ENCODE data around the gene PLCB1. TPM values are rescaled to one million over a fixed set of nuclear protein-coding genes. Genes with fewer than 3 reads are reported as not detected.

Gene PLCB1
- total RNA-seq, 2 experiments from 2014 or later: 0.63 to 1.5 TPM

DNA sequence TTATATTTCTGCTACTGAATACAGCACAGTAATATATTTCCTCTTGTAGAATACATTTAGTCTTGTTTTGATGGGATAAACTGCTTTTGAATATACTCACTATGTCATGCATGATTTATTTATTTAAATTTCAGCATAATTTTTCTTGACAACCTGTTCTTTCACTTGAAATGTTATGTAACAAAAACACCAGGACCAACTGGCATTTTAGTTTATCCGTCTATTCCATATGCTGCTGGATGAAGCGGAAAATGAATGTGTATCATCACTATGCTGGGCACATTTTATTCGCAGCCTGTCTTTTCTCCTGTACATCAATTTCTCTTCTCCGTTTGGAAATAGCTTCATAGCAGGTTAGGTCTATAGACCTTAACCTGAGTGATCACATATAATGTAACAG lies 730.0 kb downstream of the PLCB1 start:
- CTCF ChIA-PET: no interaction called here
- DNase-seq: no peak
- no peak overlapping the region for H3K4me3 Mint-ChIP-seq

DNA sequence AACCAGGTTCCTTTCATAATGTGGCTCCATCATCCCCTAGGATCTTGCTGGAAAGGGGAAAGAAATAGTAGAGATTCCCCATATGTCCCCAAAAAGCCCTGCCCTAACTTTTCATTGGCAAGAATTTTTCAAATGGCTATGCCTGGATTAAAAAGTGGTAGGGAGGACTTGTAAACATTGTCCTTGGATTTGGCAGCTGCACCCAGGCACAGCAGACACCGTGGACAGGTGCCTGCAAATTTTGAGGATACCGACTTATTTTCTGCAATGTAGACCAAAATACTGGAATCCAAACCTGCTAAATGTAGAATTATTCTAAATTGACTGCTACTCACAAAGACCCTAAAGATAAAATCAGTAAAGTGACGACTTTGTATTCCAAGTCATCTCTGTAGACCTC lies 733.6 kb downstream of the PLCB1 start:
- H3K9me3 Mint-ChIP-seq (ENCODE audit: insufficient read depth): no peaks in the 10 kb centered on the region
- POLR2A ChIA-PET: no interaction called here
- no peak overlapping the region for H3K4me3 Mint-ChIP-seq
- no peaks in the 10 kb centered on the region for H3K36me3 Mint-ChIP-seq (ENCODE audit: low read depth)
- H3K27ac Mint-ChIP-seq: no peak overlapping the region
- H3K4me1 Mint-ChIP-seq (ENCODE audit: low read depth): no peaks in the 10 kb centered on the region
- no peaks in the 10 kb centered on the region for H3K27me3 Mint-ChIP-seq (ENCODE audit: low read depth)
- DNase-seq: no peak
- no peak for ATAC-seq
- CTCF ChIA-PET: no interaction called here

More for the DNA sequence above, 730.0 kb downstream of the PLCB1 start:
- Mint-ChIP-seq H3K27ac (no peak overlapping the region), H3K9me3 (ENCODE audit: insufficient read depth) (no peaks in the 10 kb centered on the region), H3K4me1 (ENCODE audit: low read depth) (no peaks in the 10 kb centered on the region), H3K36me3 (ENCODE audit: low read depth) (no peaks in the 10 kb centered on the region), H3K27me3 (ENCODE audit: low read depth) (no peaks in the 10 kb centered on the region)
- ATAC-seq: no peak
- POLR2A ChIA-PET: no interaction called here

DNA sequence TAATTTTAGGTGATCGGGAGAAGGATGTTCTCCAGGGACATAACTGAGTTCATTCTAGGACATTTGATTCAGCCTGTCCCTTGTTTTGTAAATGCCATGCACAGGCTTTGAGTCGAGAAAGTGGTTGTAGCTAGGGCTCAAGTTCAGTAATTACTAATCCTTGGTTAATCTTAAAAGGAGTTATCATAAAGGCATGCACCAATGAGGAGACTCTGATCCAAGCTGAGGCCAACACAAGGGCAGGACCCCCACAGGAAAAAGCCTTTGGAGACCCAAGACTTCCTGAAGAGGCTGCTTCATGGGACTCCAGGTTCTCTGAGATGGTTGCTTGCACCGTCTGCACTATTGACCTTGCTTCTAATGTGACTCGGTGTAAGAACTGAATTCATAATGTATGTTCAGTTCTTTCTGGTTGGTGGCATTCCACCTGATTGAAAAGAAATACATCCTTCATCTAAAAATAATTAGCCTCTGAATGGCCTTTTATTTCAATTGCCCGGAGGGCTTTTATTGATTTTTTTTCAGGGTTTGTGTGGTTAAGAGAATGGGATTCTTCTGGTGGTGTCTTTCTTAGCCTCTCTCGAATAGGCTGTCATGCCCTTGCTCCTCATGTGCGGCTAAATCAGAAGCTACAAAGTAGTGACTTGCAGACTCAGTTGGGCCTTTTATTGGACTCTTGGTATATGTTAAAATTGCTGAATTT lies 735.1 kb downstream of the PLCB1 start:
- no peaks in the 10 kb centered on the region for H3K4me1 Mint-ChIP-seq (ENCODE audit: low read depth)
- no peak overlapping the region for H3K27ac Mint-ChIP-seq
- no peaks in the 10 kb centered on the region for H3K27me3 Mint-ChIP-seq (ENCODE audit: low read depth)
- ChIA-PET CTCF (no interaction called here), POLR2A (no interaction called here)
- no peak for ATAC-seq
- no peak overlapping the region for H3K4me3 Mint-ChIP-seq
- DNase-seq: no peak
- H3K36me3 Mint-ChIP-seq (ENCODE audit: low read depth): no peaks in the 10 kb centered on the region
- no peaks in the 10 kb centered on the region for H3K9me3 Mint-ChIP-seq (ENCODE audit: insufficient read depth)

DNA sequence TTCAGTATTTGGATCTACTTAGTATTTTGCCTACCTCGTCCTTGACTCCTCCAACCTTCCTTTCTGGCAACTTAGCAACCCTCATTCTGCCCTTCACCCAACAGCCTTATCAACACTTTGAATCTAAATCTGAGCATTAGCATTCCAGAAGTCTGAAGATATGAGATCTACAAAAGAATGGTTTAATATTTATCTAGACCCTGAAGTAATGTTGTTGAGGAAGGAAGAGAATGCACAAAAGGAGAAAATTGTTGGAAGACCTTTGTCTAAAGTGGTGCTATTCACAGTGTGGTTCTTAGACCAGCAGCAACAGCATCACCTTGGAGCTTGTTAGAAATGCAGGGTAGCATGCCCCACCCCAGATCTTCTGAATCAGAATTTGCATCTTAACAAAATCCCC lies 738.6 kb downstream of the PLCB1 start:
- Mint-ChIP-seq H3K4me3 (no peak overlapping the region), H3K27me3 (ENCODE audit: low read depth) (no peaks in the 10 kb centered on the region), H3K9me3 (ENCODE audit: insufficient read depth) (no peaks in the 10 kb centered on the region), H3K4me1 (ENCODE audit: low read depth) (no peaks in the 10 kb centered on the region), H3K36me3 (ENCODE audit: low read depth) (no peaks in the 10 kb centered on the region), H3K27ac (no peak overlapping the region)
- CTCF ChIA-PET: no interaction called here
- POLR2A ChIA-PET: no interaction called here
- ATAC-seq (no peak), DNase-seq (no peak)

DNA sequence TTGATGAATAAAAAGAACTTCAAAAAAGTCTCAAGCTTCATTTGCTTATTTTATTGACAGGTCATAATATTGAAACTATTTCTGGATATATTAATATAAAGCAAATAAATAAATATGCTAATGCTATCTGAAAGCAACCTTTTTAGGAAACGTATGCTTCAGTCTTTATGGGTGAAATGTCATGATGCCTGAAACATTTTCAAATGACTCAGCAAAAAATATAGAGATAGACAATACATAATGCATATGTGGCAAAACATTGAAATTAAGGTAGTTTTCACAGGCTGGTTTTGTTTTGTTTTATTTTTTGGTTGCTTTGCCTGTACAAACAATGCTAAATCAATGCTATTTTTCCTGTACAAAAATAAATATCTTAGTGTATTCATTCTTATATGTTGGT lies 742.4 kb downstream of the PLCB1 start:
- Mint-ChIP-seq H3K27me3 (ENCODE audit: low read depth) (no peaks in the 10 kb centered on the region), H3K36me3 (ENCODE audit: low read depth) (no peaks in the 10 kb centered on the region), H3K4me3 (no peak overlapping the region), H3K27ac (no peak overlapping the region), H3K4me1 (ENCODE audit: low read depth) (no peaks in the 10 kb centered on the region), H3K9me3 (ENCODE audit: insufficient read depth) (no peaks in the 10 kb centered on the region)
- ChIA-PET CTCF (no interaction called here), POLR2A (no interaction called here)
- ATAC-seq (no peak), DNase-seq (no peak)

DNA sequence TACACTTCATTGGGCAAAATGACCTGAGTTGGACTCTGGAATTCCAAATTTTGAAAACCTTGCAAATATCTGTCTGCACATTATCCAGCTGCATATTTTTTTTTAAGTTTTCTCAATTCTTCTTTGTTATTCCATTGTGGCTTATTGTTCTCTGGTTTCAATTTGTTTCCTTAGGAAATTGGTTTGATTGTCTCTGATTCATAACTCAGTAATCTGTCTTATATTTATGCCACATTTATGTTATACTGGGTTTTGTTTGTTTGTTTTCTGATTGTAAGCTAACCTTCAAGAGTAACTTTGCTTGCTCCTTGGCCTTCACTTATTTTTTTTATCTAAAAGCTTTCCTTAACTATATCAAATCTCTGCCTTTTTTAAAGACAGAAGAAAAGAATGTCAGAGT lies 743.5 kb downstream of the PLCB1 start:
- no peak overlapping the region for H3K27ac Mint-ChIP-seq
- DNase-seq (no peak), ATAC-seq (no peak)
- no peaks in the 10 kb centered on the region for H3K36me3 Mint-ChIP-seq (ENCODE audit: low read depth)
- H3K4me1 Mint-ChIP-seq (ENCODE audit: low read depth): no peaks in the 10 kb centered on the region
- ChIA-PET POLR2A (no interaction called here), CTCF (interaction anchor here (1.2 kb wide), 1 partner anchor 22 kb away, joined by 3 read pairs; no protein-coding TSS in a partner anchor)
- H3K27me3 Mint-ChIP-seq (ENCODE audit: low read depth): no peaks in the 10 kb centered on the region
- H3K4me3 Mint-ChIP-seq: no peak overlapping the region
- H3K9me3 Mint-ChIP-seq (ENCODE audit: insufficient read depth): no peaks in the 10 kb centered on the region

DNA sequence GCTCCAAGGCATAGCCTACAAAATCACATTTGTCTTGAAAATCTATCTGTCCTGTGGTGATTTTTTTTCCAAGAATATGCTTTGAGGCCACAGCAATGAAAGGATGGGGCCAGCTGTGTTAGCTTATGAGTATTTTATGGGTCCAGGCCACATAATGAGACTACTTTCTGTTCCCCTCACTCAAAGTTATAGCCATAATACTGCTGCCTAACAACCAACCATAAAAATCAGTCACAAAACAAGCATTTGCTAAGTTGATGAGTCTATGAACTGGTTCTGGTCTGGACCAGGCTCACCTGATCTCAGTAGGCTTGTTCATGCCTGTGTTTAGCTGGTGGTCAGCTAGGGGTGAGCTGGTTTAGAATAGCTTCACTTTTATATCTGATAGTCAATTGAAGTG lies 744.3 kb downstream of the PLCB1 start:
- Mint-ChIP-seq H3K36me3 (ENCODE audit: low read depth) (no peaks in the 10 kb centered on the region), H3K9me3 (ENCODE audit: insufficient read depth) (no peaks in the 10 kb centered on the region), H3K4me1 (ENCODE audit: low read depth) (no peaks in the 10 kb centered on the region), H3K27ac (no peak overlapping the region), H3K27me3 (ENCODE audit: low read depth) (no peaks in the 10 kb centered on the region), H3K4me3 (no peak overlapping the region)
- ATAC-seq (no peak), DNase-seq (no peak)
- ChIA-PET POLR2A (no interaction called here), CTCF (no interaction called here)

DNA sequence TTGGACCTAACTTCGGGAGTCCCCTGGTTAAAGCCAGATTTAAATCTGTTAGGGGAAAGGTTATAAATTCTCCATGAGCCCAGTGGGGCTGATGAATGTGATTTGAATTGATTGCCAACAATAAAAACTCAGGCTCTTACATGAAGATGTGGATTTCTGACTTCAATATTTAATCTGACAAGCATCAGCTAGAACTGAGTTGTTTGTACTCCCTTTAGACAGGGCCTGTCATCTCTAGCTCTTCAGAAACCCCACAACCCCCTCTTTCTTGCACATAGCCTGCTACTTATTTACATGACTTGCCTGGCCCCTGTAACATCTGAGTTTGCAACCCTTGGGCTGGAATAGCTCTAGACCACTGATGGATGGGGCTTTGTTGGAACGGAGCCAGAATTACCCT lies 745.2 kb downstream of the PLCB1 start:
- Mint-ChIP-seq H3K27ac (no peak overlapping the region), H3K27me3 (ENCODE audit: low read depth) (no peaks in the 10 kb centered on the region)
- CTCF ChIA-PET: no interaction called here

DNA sequence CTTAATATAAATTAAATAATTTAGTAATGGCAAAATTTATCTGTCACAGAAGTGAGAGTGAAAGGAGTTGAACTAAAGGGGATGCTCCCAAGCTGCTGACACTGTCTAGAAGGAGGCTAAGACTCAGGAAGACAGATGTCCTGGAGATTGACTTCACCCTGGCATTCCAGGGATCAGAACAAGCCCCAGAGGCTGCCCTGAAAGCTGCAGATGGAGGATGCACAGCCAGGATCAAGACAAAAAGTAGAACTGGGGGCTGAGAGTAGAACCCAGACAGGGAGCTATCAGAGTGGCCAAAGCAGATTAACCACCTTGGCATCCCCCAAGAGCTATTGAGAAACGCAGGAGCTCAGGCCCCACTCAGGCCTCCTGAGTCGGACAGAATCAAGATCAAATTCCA lies 747.6 kb downstream of the PLCB1 start:
- no peak for ATAC-seq
- POLR2A ChIA-PET: no interaction called here

More for the DNA sequence above, 745.2 kb downstream of the PLCB1 start:
- Mint-ChIP-seq H3K9me3 (ENCODE audit: insufficient read depth) (no peaks in the 10 kb centered on the region), H3K36me3 (ENCODE audit: low read depth) (no peaks in the 10 kb centered on the region), H3K4me1 (ENCODE audit: low read depth) (no peaks in the 10 kb centered on the region), H3K4me3 (no peak overlapping the region)
- POLR2A ChIA-PET: no interaction called here
- DNase-seq (no peak), ATAC-seq (no peak)

DNA sequence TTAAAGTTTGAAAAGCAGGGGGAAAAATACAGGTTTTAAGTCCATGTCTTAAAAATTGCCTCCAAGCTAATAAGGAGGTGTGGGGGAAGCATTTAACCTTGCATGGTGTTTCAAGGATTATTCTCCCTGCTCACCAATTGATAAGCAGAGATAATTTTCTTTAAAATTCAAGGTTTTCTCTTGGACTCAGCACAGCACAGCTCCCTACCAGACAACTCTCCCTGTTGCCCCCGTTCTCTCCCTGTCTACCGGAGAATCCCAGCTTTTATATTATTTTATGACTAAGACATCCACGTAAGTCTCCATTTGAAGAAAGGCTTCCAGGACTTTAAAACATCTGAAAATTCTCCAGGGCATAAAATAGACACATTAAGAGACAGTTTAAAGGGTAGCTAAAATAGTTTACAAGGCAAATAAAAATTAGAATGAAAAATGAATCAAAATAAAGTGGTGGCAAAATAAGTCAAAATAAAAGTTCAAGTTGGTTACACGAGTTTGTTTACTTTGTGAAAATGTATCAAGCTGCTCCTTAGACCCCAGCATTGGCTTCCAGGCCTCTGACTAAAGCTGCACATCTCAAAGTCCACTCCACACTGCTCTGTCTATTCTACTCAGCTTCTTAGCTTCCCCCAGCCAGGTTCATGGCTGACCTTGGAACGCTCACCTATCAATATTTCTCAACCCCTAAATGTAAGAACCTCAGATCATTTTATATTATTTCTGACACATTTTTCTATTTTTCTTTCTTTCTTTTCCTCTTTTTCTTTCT lies 748.2 kb downstream of the PLCB1 start:
- CTCF ChIA-PET: no interaction called here

More for the DNA sequence above, 747.6 kb downstream of the PLCB1 start:
- Mint-ChIP-seq H3K4me1 (ENCODE audit: low read depth) (no peaks in the 10 kb centered on the region), H3K36me3 (ENCODE audit: low read depth) (no peaks in the 10 kb centered on the region), H3K27ac (no peak overlapping the region), H3K9me3 (ENCODE audit: insufficient read depth) (no peaks in the 10 kb centered on the region), H3K27me3 (ENCODE audit: low read depth) (no peaks in the 10 kb centered on the region), H3K4me3 (no peak overlapping the region)
- DNase-seq: no peak
- CTCF ChIA-PET: no interaction called here

DNA sequence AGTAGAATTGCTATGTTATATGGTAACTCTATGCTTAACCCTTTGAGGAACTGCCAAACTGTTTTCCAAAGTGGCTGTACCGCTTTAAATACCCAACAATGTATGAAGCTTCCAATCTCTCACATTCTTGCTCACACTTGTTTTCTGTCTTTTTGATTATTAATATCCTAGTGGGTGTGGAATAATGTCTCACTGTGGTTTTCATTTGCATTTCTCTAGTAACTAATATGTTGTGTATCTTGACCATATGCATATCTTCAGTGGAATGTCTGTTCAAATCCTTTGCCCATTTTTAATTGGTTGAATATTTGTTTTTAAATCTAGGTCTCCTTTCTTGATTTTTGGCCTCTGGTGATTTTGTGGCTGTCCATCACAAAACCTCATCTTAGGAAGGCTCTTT lies 759.0 kb downstream of the PLCB1 start:
- POLR2A ChIA-PET: no interaction called here
- no peak for ATAC-seq
- H3K4me3 Mint-ChIP-seq: no peak overlapping the region
- no peaks in the 10 kb centered on the region for H3K36me3 Mint-ChIP-seq (ENCODE audit: low read depth)
- H3K4me1 Mint-ChIP-seq (ENCODE audit: low read depth): no peaks in the 10 kb centered on the region
- CTCF ChIA-PET: no interaction called here
- peaks cover 17% of the 10 kb centered on the region for H3K9me3 Mint-ChIP-seq (ENCODE audit: insufficient read depth)
- H3K27me3 Mint-ChIP-seq (ENCODE audit: low read depth): no peaks in the 10 kb centered on the region
- no peak for DNase-seq
- H3K27ac Mint-ChIP-seq: no peak overlapping the region

More for the DNA sequence above, 748.2 kb downstream of the PLCB1 start:
- no peak overlapping the region for H3K27ac Mint-ChIP-seq
- no peaks in the 10 kb centered on the region for H3K27me3 Mint-ChIP-seq (ENCODE audit: low read depth)
- H3K4me3 Mint-ChIP-seq: no peak overlapping the region
- no peaks in the 10 kb centered on the region for H3K36me3 Mint-ChIP-seq (ENCODE audit: low read depth)
- no peak for DNase-seq
- no peaks in the 10 kb centered on the region for H3K9me3 Mint-ChIP-seq (ENCODE audit: insufficient read depth)
- POLR2A ChIA-PET: no interaction called here
- no peaks in the 10 kb centered on the region for H3K4me1 Mint-ChIP-seq (ENCODE audit: low read depth)
- no peak for ATAC-seq

DNA sequence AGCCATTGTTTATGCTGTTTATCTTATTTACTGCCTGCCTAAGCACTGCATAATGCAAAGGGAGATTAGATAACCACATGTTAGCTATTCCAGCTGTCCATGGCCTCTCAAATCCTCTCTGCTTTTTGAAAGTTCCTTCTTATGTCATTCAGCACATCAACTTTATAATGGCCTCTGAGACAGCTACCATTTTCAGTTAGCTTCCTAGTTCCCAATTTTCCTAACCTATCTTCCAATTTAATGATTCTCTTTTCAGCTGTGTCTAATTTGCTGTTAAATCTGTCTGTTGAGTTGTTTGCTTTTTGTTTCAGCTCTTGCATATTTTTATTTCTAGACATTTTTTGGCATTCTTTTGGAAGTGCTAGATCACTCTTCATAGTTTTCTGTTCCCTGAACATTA lies 763.4 kb downstream of the PLCB1 start:
- no peak overlapping the region for H3K27ac Mint-ChIP-seq
- no peak for ATAC-seq

DNA sequence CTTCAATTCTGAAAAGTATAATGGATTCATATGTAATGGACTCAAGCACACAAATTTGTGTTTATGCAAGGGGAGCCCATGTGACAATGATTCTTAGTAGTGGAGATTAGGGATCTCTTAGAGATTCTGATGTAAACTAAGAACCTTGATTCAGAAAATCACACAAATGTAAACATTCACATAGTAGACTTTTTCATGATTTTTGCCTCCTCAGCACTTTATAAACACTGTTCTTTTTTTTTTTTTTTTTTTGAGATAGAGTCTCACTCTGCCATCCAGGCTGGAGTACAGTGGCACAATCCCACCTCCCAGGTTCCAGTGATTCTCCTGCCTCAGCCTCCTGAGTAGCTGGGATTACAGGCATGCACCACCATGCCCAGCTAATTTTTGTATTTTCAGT lies 766.8 kb downstream of the PLCB1 start:
- ChIA-PET POLR2A (no interaction called here), CTCF (no interaction called here)
- H3K4me3 Mint-ChIP-seq: no peak overlapping the region
- no peak for ATAC-seq
- no peaks in the 10 kb centered on the region for H3K27me3 Mint-ChIP-seq (ENCODE audit: low read depth)
- no peak overlapping the region for H3K27ac Mint-ChIP-seq
- no peak for DNase-seq
- no peaks in the 10 kb centered on the region for H3K36me3 Mint-ChIP-seq (ENCODE audit: low read depth)
- peaks cover 24% of the 10 kb centered on the region for H3K9me3 Mint-ChIP-seq (ENCODE audit: insufficient read depth)
- H3K4me1 Mint-ChIP-seq (ENCODE audit: low read depth): no peaks in the 10 kb centered on the region

More for the DNA sequence above, 763.4 kb downstream of the PLCB1 start:
- DNase-seq: no peak
- POLR2A ChIA-PET: no interaction called here
- no peaks in the 10 kb centered on the region for H3K4me1 Mint-ChIP-seq (ENCODE audit: low read depth)
- H3K9me3 Mint-ChIP-seq (ENCODE audit: insufficient read depth): peaks cover 24% of the 10 kb centered on the region
- CTCF ChIA-PET: no interaction called here
- no peaks in the 10 kb centered on the region for H3K27me3 Mint-ChIP-seq (ENCODE audit: low read depth)
- no peak overlapping the region for H3K4me3 Mint-ChIP-seq
- no peaks in the 10 kb centered on the region for H3K36me3 Mint-ChIP-seq (ENCODE audit: low read depth)

Measured in activated CD8-positive, alpha-beta T cell treated with anti-CD3 and anti-CD28 coated beads, Interleukin-2, amount 10 ng/mL, durations not matched to agents 7 days and 5 days (primary cell).